ENCODE data around the gene KRTAP1-5. TPM values are rescaled to one million over a fixed set of nuclear protein-coding genes. Genes with fewer than 3 reads are reported as not detected.

The KRTAP1-5 gene
- total RNA-seq (ENCODE audit: low replicate concordance) = not detected in 2 replicates

GRCh38 chr17:41026715-41027471 is at the start of gene KRTAP1-5:
TSS of gene KRTAP1-5 (minus strand) at chr17:41027208. CDS start at chr17:41027155, 53 bp downstream.

GRCh38 chr17:41065829-41066624 is 39.0 kb upstream of the KRTAP1-5 start, which contains the start of gene KRTAP2-4:
TSS of gene KRTAP2-4 (minus strand) at chr17:41065879. CDS start at chr17:41065845, 34 bp downstream.

GRCh38 chr17:41060052-41060604 is 33.1 kb upstream of the KRTAP1-5 start, which contains the start of gene KRTAP2-3:
TSS of gene KRTAP2-3 (minus strand) at chr17:41060114. CDS start at chr17:41060050, 64 bp downstream.

GRCh38 chr17:41055130-41055529 is 28.1 kb upstream of the KRTAP1-5 start, which contains the start of gene KRTAP2-2:
TSS of gene KRTAP2-2 (minus strand) at chr17:41055230. CDS start at chr17:41055211, 19 bp downstream.

GRCh38 chr17:41046735-41047465 is 19.9 kb upstream of the KRTAP1-5 start, which contains the start of gene KRTAP2-1:
TSS of gene KRTAP2-1 (minus strand) at chr17:41047316. CDS start at chr17:41047267, 49 bp downstream.

GRCh38 chr17:41040783-41041571 is 14.0 kb upstream of the KRTAP1-5 start, which contains the start of gene KRTAP1-1:
TSS of gene KRTAP1-1 (minus strand) at chr17:41041450. CDS start at chr17:41041397, 53 bp downstream.

GRCh38 chr17:41034346-41034935 is 7.4 kb upstream of the KRTAP1-5 start, which contains the start of gene KRTAP1-3:
TSS of gene KRTAP1-3 (minus strand) at chr17:41034874. CDS start at chr17:41034821, 53 bp downstream.

GRCh38 chr17:41029633-41030245 is 2.7 kb upstream of the KRTAP1-5 start, which contains the start of gene KRTAP1-4:
TSS of gene KRTAP1-4 (minus strand) at chr17:41030195. CDS start at chr17:41030078, 117 bp downstream.

GRCh38 chr17:41008811-41009210 is 18.2 kb downstream of the KRTAP1-5 start, which contains the start of gene KRTAP3-1:
TSS of gene KRTAP3-1 (minus strand) at chr17:41009128. CDS start at chr17:41009074, 54 bp downstream.

GRCh38 chr17:40999563-40999962 is 27.4 kb downstream of the KRTAP1-5 start, which contains the start of gene KRTAP3-2:
TSS of gene KRTAP3-2 (minus strand) at chr17:40999906. CDS start at chr17:40999853, 53 bp downstream.

GRCh38 chr17:40993839-40994238 is 33.2 kb downstream of the KRTAP1-5 start, which contains the start of gene KRTAP3-3:
TSS of gene KRTAP3-3 (minus strand) at chr17:40994164. CDS start at chr17:40994097, 67 bp downstream.

GRCh38 chr17:40984226-40984625 is 42.8 kb downstream of the KRTAP1-5 start, which contains the start of gene KRT40:
TSS of gene KRT40 (minus strand) at chr17:40984326. CDS start at chr17:40984273, 53 bp downstream.

Other genes with a start within 250 kb of the KRTAP1-5 start
- gene KRT27, start 244.7 kb downstream of the KRTAP1-5 start, total RNA-seq (ENCODE audit: low replicate concordance) = not detected in 2 replicates
- not detected in 2 replicates for gene KRT28, start 227.2 kb downstream of the KRTAP1-5 start, total RNA-seq (ENCODE audit: low replicate concordance)
- 1.6 and 4.7 TPM in 2 replicates for gene KRT10, start 204.6 kb downstream of the KRTAP1-5 start, total RNA-seq (ENCODE audit: low replicate concordance)
- gene KRT12, start 160.0 kb downstream of the KRTAP1-5 start, total RNA-seq (ENCODE audit: low replicate concordance) = under 0.01 TPM in 1 of 2 replicates, not detected in the other
- gene KRT20, start 142.0 kb downstream of the KRTAP1-5 start, total RNA-seq (ENCODE audit: low replicate concordance) = not detected in 2 replicates
- gene KRT23, start 89.6 kb downstream of the KRTAP1-5 start, total RNA-seq (ENCODE audit: low replicate concordance) = not detected in 2 replicates
- gene KRT39, start 60.3 kb downstream of the KRTAP1-5 start, total RNA-seq (ENCODE audit: low replicate concordance) = 0.12 TPM in 1 of 2 replicates, not detected in the other
- not detected in 2 replicates for gene KRT40, start 42.9 kb downstream of the KRTAP1-5 start, total RNA-seq (ENCODE audit: low replicate concordance)
- gene KRTAP3-3, start 33.0 kb downstream of the KRTAP1-5 start, total RNA-seq (ENCODE audit: low replicate concordance) = not detected in 2 replicates
- gene KRTAP3-2, start 27.3 kb downstream of the KRTAP1-5 start, total RNA-seq (ENCODE audit: low replicate concordance) = not detected in 2 replicates
- gene KRTAP3-1, start 18.1 kb downstream of the KRTAP1-5 start, total RNA-seq (ENCODE audit: low replicate concordance) = not detected in 2 replicates
- gene KRTAP1-4, start 3.0 kb upstream of the KRTAP1-5 start, total RNA-seq (ENCODE audit: low replicate concordance) = not detected in 2 replicates
- gene KRTAP1-3, start 7.7 kb upstream of the KRTAP1-5 start, total RNA-seq (ENCODE audit: low replicate concordance) = not detected in 2 replicates
- not detected in 2 replicates for gene KRTAP1-1, start 14.2 kb upstream of the KRTAP1-5 start, total RNA-seq (ENCODE audit: low replicate concordance)
- not detected in 2 replicates for gene KRTAP2-1, start 20.1 kb upstream of the KRTAP1-5 start, total RNA-seq (ENCODE audit: low replicate concordance)
- not detected in 2 replicates for gene KRTAP2-2, start 28.0 kb upstream of the KRTAP1-5 start, total RNA-seq (ENCODE audit: low replicate concordance)
- not detected in 2 replicates for gene KRTAP2-3, start 32.9 kb upstream of the KRTAP1-5 start, total RNA-seq (ENCODE audit: low replicate concordance)
- not detected in 2 replicates for gene KRTAP2-4, start 38.7 kb upstream of the KRTAP1-5 start, total RNA-seq (ENCODE audit: low replicate concordance)
- gene KRTAP4-7, start 56.9 kb upstream of the KRTAP1-5 start, total RNA-seq (ENCODE audit: low replicate concordance) = not detected in 2 replicates
- gene KRTAP4-8, start 70.9 kb upstream of the KRTAP1-5 start, total RNA-seq (ENCODE audit: low replicate concordance) = not detected in 2 replicates
- not detected in 2 replicates for gene KRTAP4-16, start 75.0 kb upstream of the KRTAP1-5 start, total RNA-seq (ENCODE audit: low replicate concordance)
- gene KRTAP4-9, start 78.2 kb upstream of the KRTAP1-5 start, total RNA-seq (ENCODE audit: low replicate concordance) = not detected in 2 replicates
- not detected in 2 replicates for gene KRTAP4-11, start 91.2 kb upstream of the KRTAP1-5 start, total RNA-seq (ENCODE audit: low replicate concordance)
- gene KRTAP4-12, start 97.0 kb upstream of the KRTAP1-5 start, total RNA-seq (ENCODE audit: low replicate concordance) = not detected in 2 replicates
- not detected in 2 replicates for gene KRTAP4-6, start 113.3 kb upstream of the KRTAP1-5 start, total RNA-seq (ENCODE audit: low replicate concordance)
- gene KRTAP4-5, start 122.6 kb upstream of the KRTAP1-5 start, total RNA-seq (ENCODE audit: low replicate concordance) = not detected in 2 replicates
- not detected in 2 replicates for gene KRTAP4-4, start 133.5 kb upstream of the KRTAP1-5 start, total RNA-seq (ENCODE audit: low replicate concordance)
- gene KRTAP4-3, start 141.0 kb upstream of the KRTAP1-5 start, total RNA-seq (ENCODE audit: low replicate concordance) = not detected in 2 replicates
- not detected in 2 replicates for gene KRTAP4-2, start 151.0 kb upstream of the KRTAP1-5 start, total RNA-seq (ENCODE audit: low replicate concordance)
- not detected in 2 replicates for gene KRTAP4-1, start 157.7 kb upstream of the KRTAP1-5 start, total RNA-seq (ENCODE audit: low replicate concordance)
- gene KRTAP9-1, start 162.7 kb upstream of the KRTAP1-5 start, total RNA-seq (ENCODE audit: low replicate concordance) = not detected in 2 replicates
- gene KRTAP9-2, start 199.4 kb upstream of the KRTAP1-5 start, total RNA-seq (ENCODE audit: low replicate concordance) = not detected in 2 replicates
- gene KRTAP9-3, start 205.2 kb upstream of the KRTAP1-5 start, total RNA-seq (ENCODE audit: low replicate concordance) = not detected in 2 replicates
- not detected in 2 replicates for gene KRTAP9-8, start 210.8 kb upstream of the KRTAP1-5 start, total RNA-seq (ENCODE audit: low replicate concordance)
- gene KRTAP9-4, start 222.5 kb upstream of the KRTAP1-5 start, total RNA-seq (ENCODE audit: low replicate concordance) = not detected in 2 replicates
- gene KRTAP9-9, start 228.2 kb upstream of the KRTAP1-5 start, total RNA-seq (ENCODE audit: low replicate concordance) = not detected in 2 replicates
- gene KRTAP9-6, start 238.2 kb upstream of the KRTAP1-5 start, total RNA-seq (ENCODE audit: low replicate concordance) = not detected in 2 replicates
- gene KRTAP9-7, start 248.5 kb upstream of the KRTAP1-5 start, total RNA-seq (ENCODE audit: low replicate concordance) = not detected in 2 replicates

Measured in smooth muscle cell of the coronary artery (primary cell).